DMS153 (cell line): ENCODE measurements around the gene GNPTG.

Experiments
- DNase-seq: peaks from one replicate; lab custom pipeline; 2025; lab: John Stamatoyannopoulos, UW

The GNPTG gene

DNA sequence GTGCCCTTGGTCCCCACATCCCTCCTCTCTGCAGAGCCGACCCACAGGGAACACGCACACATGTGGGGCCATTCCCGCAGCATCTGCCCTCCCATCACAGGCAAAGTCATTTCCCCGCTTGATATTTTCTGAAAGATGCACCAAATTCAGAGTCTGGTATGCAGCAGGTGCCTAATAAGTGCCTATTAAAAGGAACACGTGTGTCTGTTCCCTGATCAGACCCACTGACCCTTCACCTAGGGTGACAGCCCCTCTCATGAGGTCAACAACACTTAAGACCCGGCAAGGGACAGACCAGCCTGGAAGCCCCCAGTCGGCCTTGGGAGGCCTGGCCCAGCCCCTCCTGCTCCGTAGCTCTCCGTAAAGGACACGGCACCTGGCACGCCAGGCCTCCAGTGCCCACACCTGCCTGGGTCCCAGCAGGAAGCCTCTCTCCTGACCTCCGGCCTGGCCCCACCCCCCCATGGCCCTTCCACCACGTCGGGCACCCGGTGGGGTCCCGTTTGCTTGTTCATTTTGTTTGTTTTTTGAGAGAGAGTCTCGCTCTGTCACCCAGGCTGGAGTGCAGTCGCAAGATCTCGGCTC is 42.7 kb downstream of the GNPTG start:
- DNase-seq: no peak

DNA sequence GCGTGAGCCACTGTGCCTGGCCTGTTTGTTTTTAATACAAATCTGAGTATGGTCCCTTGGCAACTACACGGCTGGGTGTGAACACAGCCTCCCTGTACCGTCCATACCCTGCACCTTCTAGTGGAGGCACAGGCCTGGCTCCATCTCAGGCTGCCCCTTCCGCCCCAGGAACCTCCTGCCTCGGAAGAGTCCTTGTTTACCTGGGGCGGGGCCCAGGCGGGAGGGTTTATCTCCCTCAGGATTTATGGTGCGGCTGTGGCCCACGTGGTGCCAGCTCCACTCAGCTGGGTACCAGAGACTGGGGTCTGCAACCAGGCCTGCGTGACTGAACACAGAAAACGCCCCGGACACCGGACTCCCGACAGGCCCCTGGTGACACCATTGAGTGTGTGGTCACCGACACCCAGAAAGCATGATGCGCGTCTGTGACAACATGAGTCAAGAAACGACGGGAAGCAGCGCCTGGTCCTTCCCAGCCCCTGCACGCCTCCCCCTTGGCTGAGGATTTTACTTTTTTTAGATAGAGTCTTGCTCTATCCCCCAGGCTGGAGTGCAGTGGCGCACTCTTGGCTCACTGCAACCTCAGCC is 43.8 kb downstream of the GNPTG start:
- DNase-seq: no peak

DNA sequence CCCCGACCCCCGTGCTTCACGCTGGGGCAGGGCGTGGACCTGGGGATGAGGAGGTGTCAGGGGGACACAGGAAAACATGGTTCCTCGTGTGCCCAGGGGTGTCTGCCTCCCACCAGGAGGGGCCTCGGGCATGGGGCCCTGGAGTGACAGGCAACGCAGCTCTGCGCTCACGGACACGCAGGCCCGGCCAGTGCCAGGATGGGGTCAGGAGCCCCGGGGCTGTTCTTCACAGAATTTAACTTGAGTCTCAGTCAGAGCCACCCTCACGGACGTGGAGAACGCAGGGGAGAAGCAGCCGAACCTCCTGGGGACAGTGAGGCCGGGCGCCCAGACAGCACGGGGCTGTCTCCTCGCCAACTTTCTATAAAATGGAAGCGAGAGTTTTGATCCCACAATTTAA is 46.0 kb downstream of the GNPTG start:
- DNase-seq: no peak

DNA sequence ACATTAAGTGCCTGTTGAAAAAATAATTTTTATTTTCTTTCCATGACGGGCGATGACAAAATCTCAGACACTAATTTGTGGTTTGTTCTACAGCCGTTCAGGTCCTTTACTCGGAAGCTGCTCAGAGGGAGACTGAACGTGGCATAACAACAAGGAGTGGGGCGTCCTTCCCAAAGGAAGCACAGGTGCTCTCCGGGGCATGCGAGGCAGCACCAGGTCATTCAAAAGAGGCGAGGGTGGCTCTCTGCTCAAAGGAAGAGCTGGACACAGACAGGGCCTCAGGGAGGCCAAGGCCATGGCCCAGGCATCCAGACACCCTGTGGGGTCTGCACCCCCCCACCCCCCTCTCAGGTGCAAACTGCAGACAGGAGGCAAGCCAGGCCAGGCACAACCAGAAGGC is 46.6 kb downstream of the GNPTG start:
- no peak for DNase-seq

DNA sequence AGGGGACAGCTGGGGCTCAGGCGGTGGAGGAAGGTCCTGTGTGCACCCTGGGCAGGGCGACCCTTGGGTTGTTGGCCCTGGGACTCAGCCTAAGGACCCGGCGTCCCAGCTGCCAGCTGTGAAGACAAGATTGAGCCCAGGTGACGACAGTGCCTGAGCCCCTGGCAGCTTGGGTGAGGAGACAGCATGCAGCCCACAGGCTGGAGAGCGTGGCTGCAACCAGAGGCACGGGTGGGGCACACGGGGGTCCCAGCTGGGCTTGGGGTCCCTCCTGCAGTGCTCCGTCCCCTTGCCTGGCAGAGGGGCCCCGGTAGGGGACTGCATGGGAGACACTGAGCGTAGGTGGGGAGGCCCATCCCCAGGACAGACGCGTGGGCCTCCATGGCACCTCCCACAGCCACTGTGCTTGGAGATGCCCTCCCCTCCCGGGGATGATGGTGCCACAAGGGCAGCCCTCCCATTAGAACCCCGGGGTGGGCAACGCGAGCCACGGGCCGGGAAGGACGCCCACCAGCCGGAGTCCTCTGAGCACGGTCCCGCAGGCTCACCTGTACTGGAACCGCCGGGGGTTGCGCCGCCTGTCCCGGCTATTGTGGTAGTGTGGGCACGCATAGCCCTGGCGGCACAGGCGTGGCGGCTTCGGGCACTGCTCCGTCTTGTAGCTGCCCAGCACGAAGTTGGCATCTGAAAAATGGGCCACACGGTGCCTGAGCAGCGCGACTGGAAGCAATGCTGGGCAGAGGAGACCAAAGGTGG is 47.3 kb downstream of the GNPTG start:
- no peak for DNase-seq

DNA sequence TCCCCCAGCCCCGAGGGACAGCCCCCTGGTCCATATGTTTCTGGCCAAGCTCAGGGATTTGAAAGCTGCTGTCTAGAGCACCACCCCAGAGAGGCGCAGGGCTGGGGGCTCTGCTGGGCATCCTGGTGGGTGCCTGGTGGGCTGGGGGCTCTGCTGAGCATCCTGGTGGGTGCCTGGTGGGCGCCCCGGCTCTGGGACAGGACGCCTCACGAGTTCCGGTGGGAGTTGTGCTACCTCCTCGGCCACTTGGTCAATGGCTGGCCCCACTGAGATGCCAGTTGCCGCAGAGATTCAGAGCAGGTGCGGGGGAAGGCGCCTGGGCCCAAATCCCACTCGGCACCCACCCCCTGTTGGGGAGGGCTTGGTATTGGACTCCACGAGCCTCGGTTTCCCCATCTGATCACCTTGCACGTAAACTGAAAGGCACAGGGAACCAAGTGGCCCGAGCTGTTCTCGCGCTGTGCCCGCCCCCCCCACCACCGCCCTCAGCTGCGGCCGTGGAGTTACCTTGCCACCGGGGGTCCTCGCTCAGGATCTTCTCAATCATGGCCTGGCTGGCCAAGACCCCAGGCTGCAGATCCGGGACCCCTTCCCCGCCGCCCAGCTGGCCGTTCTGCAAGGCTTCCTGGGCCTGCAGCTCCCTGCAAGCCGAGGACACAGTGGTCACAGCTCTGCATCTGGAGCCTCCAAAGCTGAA is 49.5 kb downstream of the GNPTG start:
- no peak for DNase-seq

DNA sequence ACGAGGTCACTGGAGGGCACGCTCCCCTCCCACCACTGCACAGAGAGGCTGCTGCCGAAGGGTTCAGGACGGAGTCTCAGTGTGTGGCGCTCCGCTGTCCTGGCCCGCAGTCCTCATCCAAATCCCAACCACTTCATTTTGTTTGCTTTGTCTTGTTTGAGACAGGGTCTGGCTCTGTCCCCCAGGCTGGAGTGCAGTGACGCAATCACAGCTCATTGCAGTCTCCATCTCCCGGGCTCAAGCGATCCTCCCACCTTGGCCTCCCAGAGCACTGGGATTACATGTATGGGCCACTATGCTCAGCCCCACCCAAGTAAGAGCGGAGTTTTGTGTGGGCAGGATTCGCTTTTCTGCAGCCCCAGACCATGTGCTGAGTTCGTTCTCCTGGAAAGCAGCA is 50.0 kb downstream of the GNPTG start:
- DNase-seq: no peak

- DNase-seq: no peak
Observed at GRCh38 chr16:1403036-1403435, 51.3 kb downstream of the GNPTG start.

DNA sequence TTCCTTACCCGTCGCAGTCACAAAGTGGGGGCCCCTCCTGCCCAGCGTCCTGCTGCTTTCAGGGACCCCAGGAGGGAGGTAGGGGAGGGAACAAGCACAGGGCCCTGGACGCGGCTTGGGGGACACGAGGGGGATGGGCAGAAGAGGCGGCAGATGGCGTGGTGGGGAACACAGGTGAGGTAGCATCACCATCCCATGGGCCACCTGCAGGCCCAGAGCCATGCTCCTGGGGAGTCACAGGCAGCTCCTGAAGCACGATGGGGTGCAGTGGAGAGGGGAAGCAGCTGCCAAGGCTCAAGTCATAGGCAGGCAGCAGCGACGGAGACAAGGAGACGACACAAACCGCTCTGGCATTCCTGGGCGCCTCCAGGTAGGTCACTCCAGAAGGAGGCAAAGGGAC is 52.0 kb downstream of the GNPTG start:
- no peak for DNase-seq

DNA sequence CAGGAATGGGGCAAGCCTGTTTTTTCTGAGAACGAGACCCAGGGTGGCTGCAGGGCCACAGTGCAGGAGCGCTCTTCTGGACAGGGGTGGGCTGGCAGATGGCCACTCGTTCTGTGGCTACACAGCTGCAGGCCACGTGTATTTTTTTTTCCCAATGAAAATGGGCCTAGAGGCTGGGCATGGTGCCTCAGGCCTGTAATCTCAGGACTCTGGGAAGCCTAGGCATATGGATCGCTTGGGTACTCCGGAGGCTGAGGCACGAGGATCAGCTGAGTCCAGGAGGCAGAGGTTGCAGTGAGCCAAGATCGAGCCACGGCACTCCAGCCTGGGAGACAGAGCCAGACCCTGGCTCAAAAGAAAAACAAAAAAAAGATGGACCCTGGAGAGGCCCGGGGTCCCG is 56.0 kb downstream of the GNPTG start:
- DNase-seq: no peak

GRCh38 chr16:1408171-1408837 is 56.6 kb downstream of the GNPTG start:
- DNase-seq: peak; percentile 63

- DNase-seq: no peak
Observed at GRCh38 chr16:1412847-1413246, 61.1 kb downstream of the GNPTG start.
